NCI-H748 treated with DMSO at 0.1 percent for 48 hours (cell line): Measurements from ENCODE around the gene GRN.
"Not testable (repeated sequence)": the region's sequence is repeated elsewhere in the genome, so short reads cannot be mapped to it uniquely, and the experiment has no call there.

ENCODE experiments used
- DNase-seq: peaks from one replicate; lab custom pipeline; 2025; lab: John Stamatoyannopoulos, UW

GRN gene

GRCh38 chr17:44361292-44362260 lies 16.5 kb downstream of the GRN start:
- DNase-seq = no peak

- DNase-seq = no peak
Measured at GRCh38 chr17:44362459-44362948, 17.4 kb downstream of the GRN start.

- DNase-seq = no peak
Measured at GRCh38 chr17:44362949-44363612, 18.0 kb downstream of the GRN start.

- peak; percentile 41 for DNase-seq
Measured at GRCh38 chr17:44363613-44364159, 18.6 kb downstream of the GRN start, which contains the start of gene FAM171A2. Gene FAM171A2, minus strand, starts transcription at chr17:44363853. Its CDS starts 139 bp downstream, at chr17:44363714.

- DNase-seq = not testable (repeated sequence)
Measured at GRCh38 chr17:44365051-44365450, 19.9 kb downstream of the GRN start.

- no peak for DNase-seq
Measured at GRCh38 chr17:44367231-44367979, 22.3 kb downstream of the GRN start.

- not testable (repeated sequence) for DNase-seq
Measured at GRCh38 chr17:44368391-44369243, 23.5 kb downstream of the GRN start.

GRCh38 chr17:44369414-44370023 lies 24.4 kb downstream of the GRN start:
- not testable (repeated sequence) for DNase-seq

GRCh38 chr17:44372036-44372435 lies 26.9 kb downstream of the GRN start:
- no peak for DNase-seq

- no peak for DNase-seq
Measured at GRCh38 chr17:44374306-44375195, 29.4 kb downstream of the GRN start.

- DNase-seq = no peak
Measured at GRCh38 chr17:44375196-44376017, 30.3 kb downstream of the GRN start.

- DNase-seq = no peak
Measured at GRCh38 chr17:44376124-44376523, 31.0 kb downstream of the GRN start.

GRCh38 chr17:44376779-44377178 lies 31.7 kb downstream of the GRN start:
- DNase-seq = no peak

- no peak for DNase-seq
Measured at GRCh38 chr17:44378171-44378705, 33.1 kb downstream of the GRN start.

- DNase-seq = no peak
Measured at GRCh38 chr17:44379887-44380286, 34.8 kb downstream of the GRN start.

- DNase-seq = no peak
Measured at GRCh38 chr17:44380767-44381166, 35.7 kb downstream of the GRN start.

- no peak for DNase-seq
Measured at GRCh38 chr17:44381810-44382305, 36.8 kb downstream of the GRN start.

- DNase-seq = no peak
Measured at GRCh38 chr17:44382917-44383316, 37.8 kb downstream of the GRN start.
